H1 (cell line): ENCODE measurements around the gene MMAB. TPM values are rescaled to one million over a fixed set of nuclear protein-coding genes. Genes with fewer than 3 reads are reported as not detected.

Experiments
- BRCA1 ChIP-seq: IDR thresholded peaks from 2 replicates; pipeline ENCODE4 v1.6.1; 2012; ENCODE audit warnings: low read depth, low read length, improper control_type of control experiment
- NRF1 ChIP-seq: IDR thresholded peaks from 2 replicates; pipeline ENCODE4 v1.6.1; 2011; ENCODE audit warnings: mild to moderate bottlenecking, low read depth, low read length, improper control_type of control experiment
- polyA plus RNA-seq, 7 experiments: library from polyadenylated mRNA; depleted of rRNA in 3 of 7; stranded (reverse) in 5 of 7; unstranded in 2 of 7; fragments of >200 nt in 5 of 7; fragments of 200-250 nt in 2 of 7; gene quantifications; 1 replicate in 5 of 7; 2 replicates in 1 of 7; 4 replicates in 1 of 7; pipeline versions ENCODE4 v1.2.1 to v1.2.3, GENCODE V29; 2011 to 2013; ENCODE audit warnings: missing spikeins in 2 of 7, mixed read lengths in 2 of 7
- total RNA-seq: library from RNA; stranded (reverse); fragmentation: NEBNext Ultra II Directional; extraction: Animal tissue kit (Norgen Biotek cat#: 25700); gene quantifications from 2 replicates; pipeline ENCODE4 v1.2.1, GENCODE V29; 2021

Gene MMAB
- total and polyA plus RNA-seq, 2 of the 8 experiments (the other 6 are each of a cell fraction or from before 2014, with no cell fraction given), result 12.9 to 18.5 TPM

GRCh38 chr12:109601557-109601956 lies 28.3 kb upstream of the MMAB start (continued):
- no peak for TF ChIP-seq BRCA1
- no peak for TF ChIP-seq NRF1
- TF ChIP-seq, all 59 proteins: peak for 0
